HAP-1 (cell line): ENCODE data around the gene ERAL1.
"Not testable (repeated sequence)": the region's sequence is repeated elsewhere in the genome, so short reads cannot be mapped to it uniquely, and the experiment has no call there.

Source experiments
- DNase-seq, 2 experiments: peaks; one replicate each; pipeline ENCODE4 v3.0.0-alpha.2; 2016 to 2020; ENCODE audit warnings: low spot score in 2 of 2
- H3K27me3 ChIP-seq: fragments of 250-450 bp; sonication (Bioruptor Pico); 2 replicates; pipeline ENCODE4 v1.5.1; 2020; ENCODE audit warnings: low read depth, mild to moderate bottlenecking, moderate library complexity
- H3K36me3 ChIP-seq: fragments of 250-450 bp; sonication (Bioruptor Pico); replicated peaks from 2 replicates; pipeline ENCODE4 v1.5.1; 2020; ENCODE audit warnings: mild to moderate bottlenecking
- H3K4me1 ChIP-seq: fragments of 250-450 bp; sonication (Bioruptor Pico); 2 replicates; pipeline ENCODE4 v1.5.1; 2020; ENCODE audit warnings: mild to moderate bottlenecking
- H3K4me3 ChIP-seq: fragments of 250-450 bp; sonication (Bioruptor Pico); 2 replicates; pipeline ENCODE4 v1.5.1; 2020; ENCODE audit warnings: mild to moderate bottlenecking, moderate library complexity
- H3K9me3 ChIP-seq: fragments of 250-450 bp; sonication (Bioruptor Pico); 2 replicates; pipeline ENCODE4 v1.5.1; 2020; ENCODE audit warnings: mild to moderate bottlenecking, moderate library complexity
- in situ Hi-C: fragments of 300-500 bp; cut with MboI; formaldehyde crosslinking; loops from 3 replicates; pipeline ENCODE4 v1.14.3; 2020; ENCODE audit warnings: low sequenced_read_pairs, inconsistent platforms, mixed read lengths

The ERAL1 gene

GRCh38 chr17:28839221-28839620, 15.6 kb upstream of the ERAL1 start:
- peaks cover 9% of the 10 kb centered on the region; the same call in 1 of the 2 replicates for H3K4me1 ChIP-seq
- in situ Hi-C loops = no loop called here
- H3K27me3 ChIP-seq = no peaks in the 10 kb centered on the region
- no peak overlapping the region for H3K4me3 ChIP-seq
- no peak for DNase-seq
- H3K36me3 ChIP-seq = no peaks in the 10 kb centered on the region; the same call in 1 of the 2 replicates
- no peaks in the 10 kb centered on the region for H3K9me3 ChIP-seq

- Histone ChIP-seq H3K36me3 (no peaks in the 10 kb centered on the region; the same call in 1 of the 2 replicates), H3K27me3 (no peaks in the 10 kb centered on the region), H3K9me3 (no peaks in the 10 kb centered on the region), H3K4me1 (peaks cover 9% of the 10 kb centered on the region; the same call in 1 of the 2 replicates), H3K4me3 (peak overlapping the region; percentile 80)
- DNase-seq = no peak
- in situ Hi-C loops = no loop called here
These were observed 12.9 kb upstream of the ERAL1 start for GRCh38 chr17:28841901-28842281.

GRCh38 chr17:28842282-28843012, 12.4 kb upstream of the ERAL1 start, which contains the start of gene FAM222B:
Gene FAM222B, minus strand, starts transcription at chr17:28842790. Its CDS starts 76,123 bp downstream, at chr17:28766667.
- no peaks in the 10 kb centered on the region for H3K9me3 ChIP-seq
- DNase-seq = peak; percentile 69 to 93
- H3K36me3 ChIP-seq = no peaks in the 10 kb centered on the region; the same call in 1 of the 2 replicates
- peaks cover 9% of the 10 kb centered on the region; the same call in 1 of the 2 replicates for H3K4me1 ChIP-seq
- in situ Hi-C loops = no loop called here
- H3K27me3 ChIP-seq = no peaks in the 10 kb centered on the region
- peak within 1 kb of the TSS; percentile 80 for H3K4me3 ChIP-seq

GRCh38 chr17:28843816-28844148, 11.0 kb upstream of the ERAL1 start:
- Histone ChIP-seq H3K9me3 (no peaks in the 10 kb centered on the region), H3K36me3 (no peaks in the 10 kb centered on the region; the same call in 1 of the 2 replicates)
- in situ Hi-C loops = no loop called here

GRCh38 chr17:28846231-28846630, 8.6 kb upstream of the ERAL1 start:
- in situ Hi-C loops = no loop called here
- H3K27me3 ChIP-seq = no peaks in the 10 kb centered on the region

More at GRCh38 chr17:28843816-28844148, 11.0 kb upstream of the ERAL1 start:
- Histone ChIP-seq H3K4me1 (peaks cover 9% of the 10 kb centered on the region; the same call in 1 of the 2 replicates), H3K4me3 (no peak overlapping the region), H3K27me3 (no peaks in the 10 kb centered on the region)
- no peak for DNase-seq

GRCh38 chr17:28846699-28847098, 8.1 kb upstream of the ERAL1 start:
- H3K36me3 ChIP-seq, DNase-seq, in situ Hi-C loops, H3K27me3 ChIP-seq, H3K4me3 ChIP-seq, H3K4me1 ChIP-seq, H3K9me3 ChIP-seq: not testable (repeated sequence)

More at GRCh38 chr17:28846231-28846630, 8.6 kb upstream of the ERAL1 start:
- no peak overlapping the region for H3K4me3 ChIP-seq
- no peaks in the 10 kb centered on the region for H3K9me3 ChIP-seq
- H3K36me3 ChIP-seq = no peaks in the 10 kb centered on the region; the same call in 1 of the 2 replicates
- peaks cover 4% of the 10 kb centered on the region; the same call in 1 of the 2 replicates for H3K4me1 ChIP-seq
- DNase-seq = no peak

- peak in 1 of 2 experiments; percentile 58 for DNase-seq
- H3K4me1 ChIP-seq, H3K4me3 ChIP-seq, in situ Hi-C loops, H3K27me3 ChIP-seq, H3K9me3 ChIP-seq, H3K36me3 ChIP-seq: not testable (repeated sequence)
These were observed 6.1 kb upstream of the ERAL1 start for GRCh38 chr17:28848667-28849066.

- no peak for DNase-seq
- Histone ChIP-seq H3K9me3 (no peaks in the 10 kb centered on the region), H3K4me3 (no peak overlapping the region), H3K36me3 (no peaks in the 10 kb centered on the region), H3K4me1 (peaks cover 2% of the 10 kb centered on the region; the same call in 1 of the 2 replicates), H3K27me3 (no peaks in the 10 kb centered on the region)
- in situ Hi-C loops = no loop called here
These were observed 5.5 kb upstream of the ERAL1 start for GRCh38 chr17:28849281-28849680.

- H3K4me1 ChIP-seq = peaks cover 9% of the 10 kb centered on the region
- no peak for DNase-seq
- peaks cover 14% of the 10 kb centered on the region for H3K36me3 ChIP-seq
- H3K9me3 ChIP-seq = no peaks in the 10 kb centered on the region
- no peaks in the 10 kb centered on the region for H3K27me3 ChIP-seq
- H3K4me3 ChIP-seq = no peak overlapping the region
- in situ Hi-C loops = no loop called here
These were observed 1.5 kb upstream of the ERAL1 start for GRCh38 chr17:28853295-28853694.

GRCh38 chr17:28855336-28855679, 492 bp downstream of the ERAL1 start:
- peaks cover 25% of the 10 kb centered on the region for H3K36me3 ChIP-seq
- no peak for DNase-seq
- peak overlapping the region; percentile 86 for H3K4me3 ChIP-seq
- in situ Hi-C loops = no loop called here
- H3K4me1 ChIP-seq = peaks cover 9% of the 10 kb centered on the region
- no peaks in the 10 kb centered on the region for H3K9me3 ChIP-seq
- no peaks in the 10 kb centered on the region for H3K27me3 ChIP-seq

- Histone ChIP-seq H3K4me1 (peaks cover 9% of the 10 kb centered on the region), H3K4me3 (peak overlapping the region; percentile 86; the same call in 1 of the 2 replicates), H3K9me3 (no peaks in the 10 kb centered on the region), H3K27me3 (no peaks in the 10 kb centered on the region), H3K36me3 (peaks cover 31% of the 10 kb centered on the region)
- in situ Hi-C loops = no loop called here
- no peak for DNase-seq
These were observed 1.3 kb downstream of the ERAL1 start for GRCh38 chr17:28856028-28856574.

GRCh38 chr17:28857905-28858800, 3.3 kb downstream of the ERAL1 start:
- no peak for DNase-seq
- H3K27me3 ChIP-seq = no peaks in the 10 kb centered on the region
- in situ Hi-C loops = no loop called here
- peaks cover 31% of the 10 kb centered on the region for H3K36me3 ChIP-seq
- no peak overlapping the region for H3K4me3 ChIP-seq
- H3K9me3 ChIP-seq = no peaks in the 10 kb centered on the region
- peaks cover 9% of the 10 kb centered on the region for H3K4me1 ChIP-seq

GRCh38 chr17:28858801-28859355, 4.1 kb downstream of the ERAL1 start:
- no peak overlapping the region for H3K4me3 ChIP-seq
- no peaks in the 10 kb centered on the region for H3K27me3 ChIP-seq
- peaks cover 9% of the 10 kb centered on the region for H3K4me1 ChIP-seq
- peaks cover 31% of the 10 kb centered on the region for H3K36me3 ChIP-seq
- H3K9me3 ChIP-seq = no peaks in the 10 kb centered on the region
- in situ Hi-C loops = no loop called here
- no peak for DNase-seq
